Spleen (tissue), 11 donors: ENCODE measurements around the gene CD58. TPM values are rescaled to one million over a fixed set of nuclear protein-coding genes. Genes with fewer than 3 reads are reported as not detected.
"Not testable (repeated sequence)": the region's sequence is repeated elsewhere in the genome, so short reads cannot be mapped to it uniquely, and the experiment has no call there.

Source experiments
- DNase-seq: peaks from one replicate; pipeline ENCODE4 v3.0.0-alpha.2; 2020
- H3K27ac ChIP-seq, 8 donors: fragments of 200-600 bp; sonication (generic) in 7 of 8; 1 replicate in 4 of 8; 2 replicates in 4 of 8; pipeline versions ENCODE4 v1.5.0 to v1.8.0; 2016 to 2021; ENCODE audit warnings: inconsistent platforms in 4 of 8, mild to moderate bottlenecking in 4 of 8, moderate library complexity in 1 of 8
- H3K27me3 ChIP-seq, 7 donors: fragments of 200-600 bp; sonication (generic) in 6 of 7; replicated peaks in 1 of 7; 1 replicate in 4 of 7; 2 replicates in 3 of 7; pipeline versions ENCODE4 v1.5.0 to v1.8.0; 2016 to 2021; ENCODE audit warnings: inconsistent platforms in 3 of 7, mild to moderate bottlenecking in 1 of 7
- H3K36me3 ChIP-seq, 6 donors: fragments of 200-600 bp; sonication (generic) in 5 of 6; 1 replicate in 4 of 6; 2 replicates in 2 of 6; pipeline versions ENCODE4 v1.5.0 to v1.8.0; 2016 to 2021; ENCODE audit warnings: inconsistent platforms in 2 of 6
- H3K4me1 ChIP-seq, 6 donors: fragments of 200-600 bp; sonication (generic) in 5 of 6; 1 replicate in 3 of 6; 2 replicates in 3 of 6; pipeline versions ENCODE4 v1.5.0 to v1.8.0; 2016 to 2021; ENCODE audit warnings: inconsistent platforms in 3 of 6
- H3K4me3 ChIP-seq, 8 donors: fragments of 200-600 bp; sonication (generic) in 7 of 8; 1 replicate in 4 of 8; 2 replicates in 4 of 8; pipeline versions ENCODE4 v1.5.0 to v1.8.0; 2016 to 2021; ENCODE audit warnings: inconsistent platforms in 4 of 8, mild to moderate bottlenecking in 4 of 8, moderate library complexity in 2 of 8
- H3K9me3 ChIP-seq, 8 donors: fragments of 200-600 bp; sonication (generic) in 7 of 8; 1 replicate in 4 of 8; 2 replicates in 4 of 8; pipeline versions ENCODE4 v1.5.0 to v1.8.0; 2016 to 2021; ENCODE audit warnings: inconsistent platforms in 4 of 8
- CTCF ChIP-seq, 11 experiments: fragments of 200-600 bp in 7 of 11; fragments of 450-650 bp in 4 of 11; sonication (generic) in 4 of 11; IDR thresholded peaks in 8 of 11; conservative IDR thresholded peaks in 3 of 11; 1 replicate in 7 of 11; 2 replicates in 4 of 11; pipeline versions ENCODE4 v1.4.0 to v1.8.0; 2016 to 2021; ENCODE audit warnings: antibody characterized with exemption in 11 of 11, inconsistent platforms in 4 of 11, mild to moderate bottlenecking in 1 of 11
- POLR2A ChIP-seq, 3 donors: fragments of 450-650 bp; IDR thresholded peaks; one replicate each; pipeline ENCODE4 v1.5.1; 2017; ENCODE audit warnings: antibody characterized with exemption in 3 of 3, mild to moderate bottlenecking in 1 of 3
- POLR2AphosphoS5 ChIP-seq, 3 donors: sonication (generic); formaldehyde crosslinking; IDR thresholded peaks; one replicate each; pipeline ENCODE4 v1.5.1; 2017; ENCODE audit warnings: antibody characterized with exemption in 3 of 3
- WGBS, 5 donors: extraction: QIAGEN DNeasy Blood & Tissue Kit in 3 of 5; methylation state at CpG; one replicate each; pipeline versions ENCODE4 v1.1.5 to v1.1.7; 2013 to 2018; 5-methylcytosine and 5-hydroxymethylcytosine counted together
- intact Hi-C: fragments of 100-400 bp; cut with DNase I; formaldehyde crosslinking; loops from one replicate; pipeline ENCODE4 v1.15.0; 2023; ENCODE audit warnings: low total_unique reads
- polyA plus RNA-seq, 3 donors: library from polyadenylated mRNA; stranded (reverse); fragments of 200-250 nt; gene quantifications; one replicate each; pipeline ENCODE4 v1.2.1, GENCODE V29; 2013
- total RNA-seq, 7 donors: library from RNA; depleted of rRNA in 3 of 7; stranded (reverse); fragments of >200 nt in 3 of 7; fragmentation: NEBNext Ultra II Directional in 4 of 7; extraction: Animal tissue kit (Norgen Biotek cat#: 25700) in 4 of 7; gene quantifications; one replicate each; pipeline versions ENCODE4 v1.1.0 to v1.2.1, GENCODE V29; 2016 to 2021
- donor health status: healthy with polysubstance abuse.
- donor health status: DM: no; HTN: no; CAD: no; lungs with moderate emphysema.
- donor health status: DM: no; HTN: no; CAD: no.
- donor health status: Bipolar disorder and iron deficiency.
- donor health status: healthy.
- donor health status: DM: no; HTN: no; CAD: no.
- donor health status: DM: yes; HTN: yes; CAD: no.

Gene CD58
- total and polyA plus RNA-seq, 10 donors, result 9.7 to 52.1 (median 30.0) TPM

GRCh38 chr1:116589101-116589735, 18.4 kb upstream of the CD58 start:
- H3K36me3 ChIP-seq, H3K4me3 ChIP-seq, H3K9me3 ChIP-seq, H3K27me3 ChIP-seq, intact Hi-C loops, DNase-seq, H3K27ac ChIP-seq, H3K4me1 ChIP-seq: not testable (repeated sequence)
- 68 to 85% (median 72%) methylated on average over 9 of the region's 9 CpGs for WGBS, 5 donors

- H3K4me1 ChIP-seq, result no peaks in the 10 kb centered on the region
- TF ChIP-seq POLR2AphosphoS5 (IDR thresholded peaks at IDR 0.05) (no peak), POLR2A (IDR thresholded peaks at IDR 0.05) (no peak)
- intact Hi-C loops, result no loop called here
- H3K4me3 ChIP-seq, result no peak overlapping the region
- H3K27me3 ChIP-seq, result no peaks in the 10 kb centered on the region
- H3K36me3 ChIP-seq, result no peaks in the 10 kb centered on the region
- no peak overlapping the region for H3K27ac ChIP-seq
- DNase-seq, result no peak
- no peaks in the 10 kb centered on the region for H3K9me3 ChIP-seq
- 56 to 66% (median 60%) methylated on average over 5 of the region's 5 CpGs for WGBS, 5 donors
Measured at GRCh38 chr1:116587501-116588227, 16.8 kb upstream of the CD58 start.

GRCh38 chr1:116586741-116587143, 15.9 kb upstream of the CD58 start:
- Histone ChIP-seq H3K36me3 (no peaks in the 10 kb centered on the region), H3K27ac (no peak overlapping the region), H3K4me3 (no peak overlapping the region), H3K4me1 (no peaks in the 10 kb centered on the region), H3K27me3 (no peaks in the 10 kb centered on the region), H3K9me3 (no peaks in the 10 kb centered on the region)
- 62 to 76% (median 73%) methylated on average over 3 of the region's 3 CpGs for WGBS, 5 donors
- no peak for DNase-seq
- no peak for TF ChIP-seq POLR2A (IDR thresholded peaks at IDR 0.05)
- TF ChIP-seq POLR2AphosphoS5 (IDR thresholded peaks at IDR 0.05), result no peak
- TF ChIP-seq CTCF (IDR thresholded peaks at IDR 0.05 in 8 of 11, conservative IDR thresholded peaks at IDR 0.05 in 3 of 11), result no peak
- intact Hi-C loops, result no loop called here

GRCh38 chr1:116585886-116586285, 15.1 kb upstream of the CD58 start:
- TF ChIP-seq POLR2A (IDR thresholded peaks at IDR 0.05) (no peak), POLR2AphosphoS5 (IDR thresholded peaks at IDR 0.05) (no peak), CTCF (IDR thresholded peaks at IDR 0.05 in 8 of 11, conservative IDR thresholded peaks at IDR 0.05 in 3 of 11) (no peak)
- Histone ChIP-seq H3K9me3 (no peaks in the 10 kb centered on the region), H3K36me3 (no peaks in the 10 kb centered on the region), H3K27me3 (no peaks in the 10 kb centered on the region), H3K27ac (no peak overlapping the region), H3K4me3 (no peak overlapping the region), H3K4me1 (no peaks in the 10 kb centered on the region)
- intact Hi-C loops, result no loop called here
- WGBS, 5 donors, result 58 to 84% (median 62%) methylated on average over 1 of the region's 1 CpG
- DNase-seq, result no peak

- intact Hi-C loops, result no loop called here
- Histone ChIP-seq H3K36me3 (no peaks in the 10 kb centered on the region), H3K27me3 (no peaks in the 10 kb centered on the region), H3K4me3 (no peak overlapping the region), H3K9me3 (no peaks in the 10 kb centered on the region), H3K27ac (no peak overlapping the region), H3K4me1 (peaks cover 0 to 9% (median 0%) of the 10 kb centered on the region in 6 donors)
- WGBS, 5 donors, result 80 to 99% (median 95%) methylated on average over 3 of the region's 3 CpGs
- TF ChIP-seq POLR2A (IDR thresholded peaks at IDR 0.05) (no peak), POLR2AphosphoS5 (IDR thresholded peaks at IDR 0.05) (no peak), CTCF (IDR thresholded peaks at IDR 0.05 in 8 of 11, conservative IDR thresholded peaks at IDR 0.05 in 3 of 11) (no peak)
- DNase-seq, result no peak
Measured at GRCh38 chr1:116581323-116581885, 10.6 kb upstream of the CD58 start.
